Parathyroid adenoma (tissue), 2 donors: ENCODE data around the gene HASPIN.
A peak's percentile ranks its signal among the peaks of the same experiment; 100 is the strongest.

Experiments used
- H2AFZ ChIP-seq: fragments of 300-600 bp; sonication (generic); one replicate; pipeline ENCODE4 v1.7.0; 2017; ENCODE audit warnings: antibody characterized with exemption, mild to moderate bottlenecking
- H3K27ac ChIP-seq: fragments of 300-600 bp; sonication (generic); one replicate; pipeline ENCODE4 v1.7.0; 2017
- H3K27me3 ChIP-seq: fragments of 300-600 bp; sonication (generic); one replicate; pipeline ENCODE4 v1.7.0; 2017; ENCODE audit warnings: low read length; ENCODE audit not compliant: control insufficient read depth, insufficient read depth
- H3K36me3 ChIP-seq: fragments of 300-600 bp; sonication (generic); one replicate; pipeline ENCODE4 v1.7.0; 2017; ENCODE audit warnings: low read length; ENCODE audit not compliant: control insufficient read depth, insufficient read depth
- H3K4me1 ChIP-seq: fragments of 300-600 bp; sonication (generic); one replicate; pipeline ENCODE4 v1.7.0; 2017; ENCODE audit warnings: control low read depth
- H3K4me2 ChIP-seq: fragments of 300-600 bp; sonication (generic); one replicate; pipeline ENCODE4 v1.7.0; 2017; ENCODE audit warnings: low read length
- H3K4me3 ChIP-seq: fragments of 300-600 bp; sonication (generic); one replicate; pipeline ENCODE4 v1.7.0; 2017; ENCODE audit warnings: low read depth, low read length
- H3K79me2 ChIP-seq: fragments of 300-600 bp; sonication (generic); one replicate; pipeline ENCODE4 v1.7.0; 2017; ENCODE audit warnings: control low read depth
- H3K9ac ChIP-seq: fragments of 300-600 bp; sonication (generic); one replicate; pipeline ENCODE4 v1.7.0; 2017; ENCODE audit warnings: mild to moderate bottlenecking
- H3K9me3 ChIP-seq: fragments of 300-600 bp; sonication (generic); one replicate; pipeline ENCODE4 v1.7.0; 2017; ENCODE audit warnings: low read length; ENCODE audit not compliant: control insufficient read depth
- TF ChIP-seq, protein P1 (sequence below): fragments of 300-600 bp; sonication (generic); IDR thresholded peaks from one replicate; pipeline ENCODE4 v1.7.0; 2017; ENCODE audit warnings: antibody characterized with exemption, mild to moderate bottlenecking
- donor health status: primary hyperparathyroidism.

HASPIN gene

DNA sequence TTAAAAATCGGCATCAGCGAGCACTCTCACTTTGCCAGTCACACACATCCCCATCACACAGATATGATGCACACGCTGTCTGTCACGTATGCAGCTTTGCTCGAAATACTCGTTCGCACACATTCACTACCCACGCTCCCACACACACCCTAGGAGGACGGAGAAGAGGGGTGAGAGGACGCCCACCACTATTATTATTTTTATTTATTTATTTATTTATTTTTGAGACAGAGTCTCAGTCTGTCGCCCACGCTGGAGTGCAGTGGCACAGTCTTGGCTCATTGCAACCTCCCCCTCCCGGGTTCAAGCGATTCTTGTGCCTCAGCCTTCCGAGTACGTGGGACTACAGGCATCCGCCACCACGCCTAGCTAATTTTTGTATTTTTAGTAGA is 30.4 kb downstream of the HASPIN start:
- no peaks in the 10 kb centered on the region for H3K9me3 ChIP-seq
- TF ChIP-seq, protein P1, sequence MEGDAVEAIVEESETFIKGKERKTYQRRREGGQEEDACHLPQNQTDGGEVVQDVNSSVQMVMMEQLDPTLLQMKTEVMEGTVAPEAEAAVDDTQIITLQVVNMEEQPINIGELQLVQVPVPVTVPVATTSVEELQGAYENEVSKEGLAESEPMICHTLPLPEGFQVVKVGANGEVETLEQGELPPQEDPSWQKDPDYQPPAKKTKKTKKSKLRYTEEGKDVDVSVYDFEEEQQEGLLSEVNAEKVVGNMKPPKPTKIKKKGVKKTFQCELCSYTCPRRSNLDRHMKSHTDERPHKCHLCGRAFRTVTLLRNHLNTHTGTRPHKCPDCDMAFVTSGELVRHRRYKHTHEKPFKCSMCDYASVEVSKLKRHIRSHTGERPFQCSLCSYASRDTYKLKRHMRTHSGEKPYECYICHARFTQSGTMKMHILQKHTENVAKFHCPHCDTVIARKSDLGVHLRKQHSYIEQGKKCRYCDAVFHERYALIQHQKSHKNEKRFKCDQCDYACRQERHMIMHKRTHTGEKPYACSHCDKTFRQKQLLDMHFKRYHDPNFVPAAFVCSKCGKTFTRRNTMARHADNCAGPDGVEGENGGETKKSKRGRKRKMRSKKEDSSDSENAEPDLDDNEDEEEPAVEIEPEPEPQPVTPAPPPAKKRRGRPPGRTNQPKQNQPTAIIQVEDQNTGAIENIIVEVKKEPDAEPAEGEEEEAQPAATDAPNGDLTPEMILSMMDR, result no peak
- H3K79me2 ChIP-seq, result no peaks in the 10 kb centered on the region
- peak overlapping the region; percentile 48 for H2AFZ ChIP-seq
- no peaks in the 10 kb centered on the region for H3K36me3 ChIP-seq
- peak overlapping the region; percentile 24 for H3K27ac ChIP-seq
- peaks cover 3% of the 10 kb centered on the region for H3K4me1 ChIP-seq
- H3K9ac ChIP-seq, result no peak overlapping the region
- no peaks in the 10 kb centered on the region for H3K27me3 ChIP-seq
- H3K4me3 ChIP-seq, result no peak overlapping the region
- no peak overlapping the region for H3K4me2 ChIP-seq

DNA sequence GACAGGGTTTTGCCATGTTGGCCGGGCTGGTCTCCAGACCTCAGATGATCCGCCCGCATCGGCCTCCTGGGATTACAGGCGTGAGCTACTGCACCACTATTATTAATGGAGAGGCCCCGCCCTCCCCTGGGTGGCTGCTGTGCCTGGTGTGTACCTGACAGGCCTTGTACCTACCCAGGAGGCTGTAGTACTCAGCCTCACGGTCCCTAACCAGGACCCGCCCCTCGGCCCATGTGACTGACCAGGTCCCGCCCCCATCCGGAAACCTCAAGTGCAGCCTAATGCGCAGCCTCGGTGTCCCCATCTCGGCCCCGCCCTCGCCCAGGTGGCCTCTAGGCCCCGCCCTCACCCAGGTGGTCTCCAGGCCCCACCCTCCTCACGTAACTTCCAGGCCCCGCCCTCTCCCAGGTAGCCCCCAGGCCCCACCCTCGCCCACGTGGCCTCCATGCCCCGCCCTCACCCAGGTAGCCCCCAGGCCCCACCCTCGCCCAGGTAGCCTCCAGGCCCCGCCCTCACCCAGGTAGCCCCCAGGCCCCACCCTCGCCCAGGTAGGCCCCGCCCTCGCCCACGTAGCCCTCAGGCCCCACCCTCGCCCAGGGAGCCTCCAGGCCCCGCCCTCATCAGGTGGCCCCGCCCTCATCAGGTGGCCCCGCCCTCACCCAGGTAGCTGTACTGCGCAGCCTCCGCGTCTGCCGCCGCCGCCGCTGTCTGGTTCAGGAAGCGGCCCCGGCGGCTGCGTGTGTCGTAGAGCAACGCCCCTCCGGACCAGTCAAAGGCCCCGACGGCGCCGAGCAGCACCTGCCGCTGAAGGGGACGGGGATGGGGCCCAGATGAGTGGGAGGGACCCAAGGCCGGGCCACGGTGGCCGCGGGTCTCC is 31.0 kb downstream of the HASPIN start:
- no peaks in the 10 kb centered on the region for H3K27me3 ChIP-seq
- H3K9ac ChIP-seq, result peak overlapping the region; percentile 53
- H3K27ac ChIP-seq, result peak overlapping the region; percentile 63
- TF ChIP-seq, protein P1, result no peak
- no peaks in the 10 kb centered on the region for H3K79me2 ChIP-seq
- H3K4me3 ChIP-seq, result peak overlapping the region; percentile 88
- H3K36me3 ChIP-seq, result no peaks in the 10 kb centered on the region
- peaks cover 3% of the 10 kb centered on the region for H3K4me1 ChIP-seq
- H3K9me3 ChIP-seq, result no peaks in the 10 kb centered on the region
- peak overlapping the region; percentile 99 for H2AFZ ChIP-seq
- peak overlapping the region; percentile 93 for H3K4me2 ChIP-seq

DNA sequence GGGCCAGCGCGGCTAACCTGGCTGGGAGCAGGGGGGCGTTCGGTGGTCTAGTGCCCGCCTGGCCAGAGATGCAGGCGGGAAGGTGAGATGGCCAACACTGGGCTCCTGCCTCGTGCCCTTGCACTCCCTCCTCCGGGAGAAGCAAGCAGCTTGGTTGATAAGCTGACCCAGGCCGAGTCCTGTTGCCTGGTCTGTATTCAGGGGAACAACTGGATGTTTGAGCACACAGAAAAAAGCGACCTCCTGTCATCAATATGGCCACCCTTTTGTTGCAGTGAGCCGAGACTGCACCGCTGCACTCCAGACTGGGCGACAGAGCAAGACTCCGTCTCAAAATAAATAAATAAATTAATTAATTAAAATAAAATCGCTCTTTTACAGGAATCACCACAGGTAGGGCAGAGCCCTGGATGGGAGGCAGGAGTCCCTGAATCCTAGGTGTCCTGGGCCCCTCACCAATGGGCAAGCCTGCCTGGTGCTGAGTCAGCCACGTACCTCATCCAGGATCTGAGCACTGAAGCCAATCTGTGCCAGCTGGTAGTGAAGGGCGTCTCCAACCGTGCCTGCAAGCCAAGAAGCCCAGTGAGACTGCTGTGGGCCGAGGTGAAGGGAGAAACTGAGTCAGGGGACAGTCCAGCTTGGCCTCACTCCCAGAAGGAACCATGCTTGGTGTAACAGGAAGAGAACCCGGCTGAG is 31.8 kb downstream of the HASPIN start:
- Histone ChIP-seq H3K4me3 (peak overlapping the region; percentile 88), H3K36me3 (no peaks in the 10 kb centered on the region), H3K9me3 (no peaks in the 10 kb centered on the region), H3K27me3 (no peaks in the 10 kb centered on the region), H2AFZ (peak overlapping the region; percentile 99), H3K9ac (peak overlapping the region; percentile 53), H3K4me2 (peak overlapping the region; percentile 93), H3K4me1 (peaks cover 3% of the 10 kb centered on the region), H3K27ac (peak overlapping the region; percentile 63), H3K79me2 (no peaks in the 10 kb centered on the region)
- TF ChIP-seq, protein P1, result no peak

GRCh38 chr17:3759597-3760216 is 36.0 kb downstream of the HASPIN start:
- H3K4me3 ChIP-seq, result no peak overlapping the region
- no peaks in the 10 kb centered on the region for H3K27me3 ChIP-seq
- TF ChIP-seq, protein P1, result no peak
- no peaks in the 10 kb centered on the region for H3K79me2 ChIP-seq
- no peak overlapping the region for H3K9ac ChIP-seq
- H3K4me1 ChIP-seq, result peaks cover 3% of the 10 kb centered on the region
- H2AFZ ChIP-seq, result no peak overlapping the region
- H3K4me2 ChIP-seq, result no peak overlapping the region
- no peaks in the 10 kb centered on the region for H3K36me3 ChIP-seq
- H3K9me3 ChIP-seq, result no peaks in the 10 kb centered on the region
- H3K27ac ChIP-seq, result no peak overlapping the region
